Dermis microvascular lymphatic vessel endothelial cell (primary cell): ENCODE measurements around the gene UGT8. TPM values are rescaled to one million over a fixed set of nuclear protein-coding genes. Genes with fewer than 3 reads are reported as not detected.
"Not testable (repeated sequence)": the region's sequence is repeated elsewhere in the genome, so short reads cannot be mapped to it uniquely, and the experiment has no call there.

Experiments used
- DNase-seq, 2 donors: peaks; one replicate each; pipeline versions ENCODE4 v3.0.0 to v3.0.0-alpha.2; 2010; ENCODE audit warnings: low read depth in 2 of 2
- total RNA-seq: library from RNA; depleted of rRNA; stranded (reverse); fragments of >200 nt; gene quantifications from 2 replicates; pipeline ENCODE4 v1.2.1, GENCODE V29; 2014

UGT8 gene
- total RNA-seq, 1 donor from 2014 or later, result not detected

- no peak for DNase-seq
Measured at GRCh38 chr4:114603497-114603896, 4.9 kb downstream of the UGT8 start.

DNA sequence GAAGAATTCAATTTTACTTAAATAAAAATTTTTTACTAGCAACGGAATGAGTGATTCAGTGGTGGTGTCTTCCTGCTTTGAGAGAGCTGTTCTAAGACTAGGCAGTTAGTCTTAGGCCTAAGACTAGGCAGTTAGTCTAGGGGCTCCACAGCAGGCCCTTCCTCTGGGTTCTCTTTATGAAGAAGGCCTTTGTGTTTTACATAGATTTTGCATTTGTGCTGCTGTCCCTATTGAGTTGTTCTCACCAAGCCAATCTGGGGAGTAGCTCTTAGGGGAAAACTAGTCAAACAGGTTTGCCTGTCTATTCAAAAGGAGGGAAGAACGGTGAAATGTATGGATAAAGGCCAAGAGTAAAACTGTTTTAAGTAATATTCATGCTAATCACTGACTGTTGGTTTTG, 7.6 kb downstream of the UGT8 start:
- DNase-seq, result no peak

- no peak for DNase-seq
Measured at GRCh38 chr4:114607056-114607455, 8.4 kb downstream of the UGT8 start.

DNA sequence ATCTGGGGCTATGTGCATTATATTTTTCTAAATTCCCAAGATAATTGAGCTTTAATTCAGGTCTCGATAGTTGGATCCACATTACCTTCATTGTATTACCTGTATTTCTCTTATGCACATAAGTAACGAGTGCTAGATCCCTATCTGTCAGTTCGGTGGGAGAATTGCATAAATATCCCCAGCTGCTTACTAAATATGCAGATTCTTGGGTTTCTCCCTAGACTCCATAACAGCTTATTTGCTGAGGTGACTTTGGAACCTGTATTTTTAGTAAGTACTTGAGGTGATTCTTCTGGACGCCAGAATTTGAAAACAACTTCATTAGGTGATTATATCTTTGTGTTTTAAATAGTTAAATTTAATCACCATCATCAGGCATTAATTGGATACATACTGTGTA, 15.0 kb downstream of the UGT8 start:
- no peak for DNase-seq

GRCh38 chr4:114615435-114615834, 16.8 kb downstream of the UGT8 start:
- no peak for DNase-seq

DNA sequence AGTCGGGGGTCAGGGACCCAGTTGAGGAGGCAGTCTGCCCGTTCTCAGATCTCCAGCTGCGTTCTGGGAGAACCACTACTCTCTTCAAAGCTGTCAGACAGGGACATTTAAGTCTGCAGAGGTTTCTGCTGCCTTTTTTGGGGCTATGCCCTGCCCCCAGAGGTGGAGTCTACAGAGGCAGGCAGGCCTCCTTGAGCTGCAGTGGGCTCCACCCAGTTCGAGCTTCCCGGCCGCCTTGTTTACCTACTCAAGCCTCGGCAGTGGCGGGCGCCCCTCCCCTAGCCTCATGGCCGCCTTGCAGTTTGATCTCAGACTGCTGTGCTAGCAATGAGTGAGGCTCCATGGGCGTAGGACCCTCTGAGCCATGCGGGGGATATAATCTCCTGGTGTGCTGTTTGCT, 17.4 kb downstream of the UGT8 start:
- not testable (repeated sequence) for DNase-seq

DNA sequence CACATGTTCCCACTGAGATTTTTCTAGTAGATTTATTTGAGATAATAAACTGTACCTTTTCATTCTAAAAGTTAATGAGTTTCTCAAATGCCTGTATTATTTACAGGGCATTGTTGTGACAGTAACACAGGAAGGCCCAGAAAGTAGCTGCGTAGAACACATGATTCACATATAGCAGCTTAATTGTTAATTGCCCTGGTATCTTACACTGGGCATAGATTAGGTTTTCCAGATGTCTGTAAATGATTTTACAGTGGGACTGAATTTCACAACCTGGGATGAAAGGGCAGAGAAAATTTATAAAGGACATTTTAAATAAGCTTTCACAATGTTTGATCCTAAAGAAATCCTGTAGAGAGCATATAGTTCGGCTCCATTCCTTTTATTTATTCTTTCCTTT, 27.6 kb downstream of the UGT8 start:
- no peak for DNase-seq

GRCh38 chr4:114636192-114636935, 37.8 kb downstream of the UGT8 start:
- no peak for DNase-seq

DNA sequence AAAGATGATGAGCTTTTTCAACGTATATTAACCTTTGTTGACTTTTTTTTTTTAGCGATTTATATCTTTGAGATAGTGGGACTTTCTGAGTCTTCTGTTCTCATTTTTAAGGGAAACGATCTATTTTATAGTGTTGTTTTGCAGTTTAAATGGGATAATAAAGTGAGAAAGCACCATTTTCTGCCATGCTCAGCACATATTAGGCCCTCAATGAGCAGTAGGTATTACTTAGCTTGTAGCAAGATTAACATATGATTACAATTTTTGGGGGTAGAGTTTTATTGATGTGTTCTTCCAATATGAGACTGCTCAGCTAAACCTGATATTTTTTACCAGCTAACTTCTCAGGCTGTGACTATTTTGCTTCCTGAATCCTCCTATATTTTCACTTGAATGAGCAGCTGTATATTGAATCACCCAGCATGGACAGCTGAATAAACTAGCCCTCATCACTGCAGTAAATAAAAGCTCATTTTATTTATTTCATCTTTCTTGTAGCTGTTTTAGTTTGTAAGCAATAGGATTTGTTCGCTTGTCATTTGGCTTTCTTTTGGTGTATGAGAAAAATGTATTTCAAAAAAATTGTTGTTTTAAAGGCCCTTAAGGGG, 43.7 kb downstream of the UGT8 start:
- no peak for DNase-seq

DNA sequence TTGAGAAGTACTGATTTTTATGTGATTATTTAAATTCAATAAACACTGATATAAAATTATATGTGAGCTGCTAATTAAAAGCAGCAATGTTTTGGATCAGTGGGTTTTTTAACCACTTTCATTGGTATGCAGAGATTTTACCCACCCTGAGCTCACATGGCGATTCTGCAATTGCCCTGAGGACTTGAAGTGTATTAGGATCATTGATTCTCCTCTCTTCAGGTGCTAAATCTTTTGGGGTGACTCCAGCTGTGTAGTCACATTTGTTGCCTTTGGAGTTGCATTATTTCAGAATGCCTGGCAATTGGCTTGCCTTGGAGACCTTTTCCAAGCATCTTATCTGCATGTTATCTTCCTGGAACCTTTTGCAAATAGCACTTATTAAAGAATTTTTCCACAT, 51.3 kb downstream of the UGT8 start:
- DNase-seq, result no peak

DNA sequence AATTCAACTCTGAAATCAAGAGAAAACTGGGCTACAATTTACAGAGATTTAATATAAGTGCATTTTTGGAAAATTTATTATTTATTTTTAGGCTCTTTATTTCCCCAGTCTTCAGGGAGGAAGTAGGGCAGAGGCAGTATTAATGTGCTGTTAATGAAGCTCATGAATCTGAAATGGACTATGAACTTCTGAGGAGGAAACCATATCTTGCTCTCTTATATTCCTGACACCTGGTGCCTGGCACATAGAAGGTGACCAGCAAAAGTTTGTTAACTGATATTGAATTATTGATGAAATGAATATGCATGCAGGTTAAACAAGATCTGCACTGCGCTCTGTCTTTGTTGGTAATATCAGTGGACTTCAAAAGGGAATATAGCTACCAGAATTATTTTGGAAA, 55.1 kb downstream of the UGT8 start:
- DNase-seq, result no peak

- DNase-seq, result no peak
Measured at GRCh38 chr4:114654592-114654991, 56.0 kb downstream of the UGT8 start.

GRCh38 chr4:114658179-114658578, 59.6 kb downstream of the UGT8 start:
- DNase-seq, result no peak

DNA sequence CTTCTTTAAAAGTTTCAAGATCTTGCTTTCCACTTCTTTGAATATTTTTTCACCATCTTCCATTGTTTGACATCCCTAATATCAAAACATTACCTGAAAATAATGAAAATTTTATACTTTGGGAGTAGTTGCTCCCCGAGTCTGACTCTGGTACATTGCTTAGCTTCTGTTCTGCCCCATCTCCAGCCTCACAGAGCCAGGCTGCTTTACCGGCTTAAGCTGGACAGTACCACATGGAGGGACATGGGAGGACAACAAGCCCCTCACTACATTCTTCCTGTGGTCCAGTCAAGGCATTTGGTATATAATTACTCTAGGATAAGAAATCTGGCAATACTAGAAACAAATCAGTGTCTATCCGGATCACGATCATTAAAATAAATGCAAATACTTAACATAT, 60.2 kb downstream of the UGT8 start:
- DNase-seq, result no peak

DNA sequence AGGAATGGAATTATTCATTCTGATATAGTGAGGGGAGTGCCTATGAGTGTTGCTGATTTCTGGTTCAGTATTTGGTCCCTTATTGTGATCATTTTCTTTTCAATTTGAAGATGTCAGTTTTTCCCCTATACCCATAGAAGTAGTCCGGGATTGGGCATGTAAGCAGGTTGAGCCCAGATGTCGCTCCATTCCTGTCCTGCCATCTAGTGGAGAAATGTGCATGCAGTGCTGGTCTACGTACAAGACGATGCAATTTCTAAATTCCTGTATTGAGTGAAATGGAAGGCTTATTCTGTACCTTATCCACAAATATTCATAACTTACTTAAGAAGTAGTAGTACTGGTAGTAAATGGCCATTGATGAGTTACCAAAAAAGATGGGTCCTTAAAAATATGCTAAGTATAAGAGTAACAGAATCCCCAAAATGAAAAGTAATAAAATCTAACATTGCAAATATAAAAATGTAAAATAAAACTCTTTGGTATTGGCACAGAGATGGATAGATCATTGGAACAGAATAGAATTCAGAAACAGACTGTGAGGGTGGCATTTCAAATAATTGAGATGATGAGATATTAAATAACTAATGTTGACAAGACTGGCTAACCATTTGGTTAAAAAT, 60.9 kb downstream of the UGT8 start:
- peak; percentile 50 to 64 for DNase-seq

DNA sequence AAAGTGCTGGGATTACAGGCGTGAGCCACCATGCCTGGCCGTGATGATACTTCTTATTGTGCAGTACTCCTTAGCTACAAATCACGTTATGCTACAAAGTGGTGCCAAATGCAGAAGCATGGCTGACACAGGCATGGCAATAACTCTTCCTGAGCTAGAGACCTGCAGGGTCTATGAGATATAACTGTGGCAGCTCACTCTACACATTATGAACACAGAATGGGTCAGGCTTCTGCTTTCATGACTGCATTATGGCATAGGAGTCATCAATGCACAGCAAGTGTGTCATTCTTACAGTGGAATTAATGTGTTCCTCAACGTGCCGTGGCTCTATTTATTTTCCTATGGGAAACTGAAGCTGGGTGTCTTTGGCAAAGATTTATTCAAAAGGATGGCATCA, 64.5 kb downstream of the UGT8 start:
- no peak for DNase-seq

DNA sequence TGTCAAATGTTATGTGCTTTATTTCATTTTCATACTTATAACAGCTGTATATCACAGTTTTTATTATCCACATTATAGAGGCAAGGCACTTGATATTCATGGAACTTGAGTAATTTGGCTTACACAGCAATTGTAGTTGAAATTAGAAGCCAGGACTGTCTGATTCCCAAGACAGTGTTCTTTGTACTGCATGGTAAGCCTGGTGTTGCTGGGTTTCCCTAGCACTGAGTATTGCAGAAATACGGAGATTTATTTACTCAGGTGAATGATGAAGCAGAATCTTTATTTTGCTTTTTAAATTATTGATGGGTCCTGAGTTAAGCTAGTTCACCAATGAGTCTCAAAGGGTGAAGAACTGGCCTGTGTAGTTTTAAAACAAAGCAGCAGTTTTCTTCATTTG, 70.0 kb downstream of the UGT8 start:
- DNase-seq, result no peak

DNA sequence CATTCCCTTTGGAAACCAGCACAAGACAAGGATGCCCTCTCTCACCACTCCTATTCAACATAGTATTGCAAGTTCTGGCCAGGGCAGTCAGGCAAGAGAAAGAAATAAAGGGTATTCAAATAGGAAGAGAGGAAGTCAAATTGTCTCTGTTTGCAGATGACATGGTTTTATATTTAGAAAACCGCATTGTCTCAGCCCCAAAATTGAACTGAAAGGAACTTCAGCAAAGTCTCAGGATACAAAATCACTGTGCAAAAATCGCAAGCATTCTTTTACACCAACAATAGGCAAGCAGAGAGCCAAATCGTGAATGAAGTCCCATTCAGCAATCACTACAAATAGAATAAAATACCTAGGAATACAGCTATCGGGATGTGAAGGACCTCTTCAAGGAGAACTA, 72.1 kb downstream of the UGT8 start:
- DNase-seq, result not testable (repeated sequence)

DNA sequence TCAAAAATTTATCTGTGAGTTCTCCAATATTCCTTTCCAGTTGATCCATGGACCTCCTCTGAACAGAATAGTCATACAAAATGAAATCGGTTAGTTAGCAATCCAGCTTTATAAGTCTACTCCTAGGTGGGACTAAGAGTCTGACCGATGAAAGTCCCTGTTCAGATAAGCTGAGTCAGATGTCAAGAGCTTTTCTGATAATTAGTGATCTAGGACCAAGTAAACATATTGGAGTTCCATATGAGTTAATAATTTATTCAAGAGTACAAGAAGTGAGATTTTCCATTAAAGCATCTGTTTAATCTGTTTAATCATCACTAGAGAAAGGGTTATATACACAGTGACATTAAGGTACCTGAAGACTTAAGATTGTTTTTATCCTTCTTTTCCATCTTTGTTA, 74.7 kb downstream of the UGT8 start:
- no peak for DNase-seq

DNA sequence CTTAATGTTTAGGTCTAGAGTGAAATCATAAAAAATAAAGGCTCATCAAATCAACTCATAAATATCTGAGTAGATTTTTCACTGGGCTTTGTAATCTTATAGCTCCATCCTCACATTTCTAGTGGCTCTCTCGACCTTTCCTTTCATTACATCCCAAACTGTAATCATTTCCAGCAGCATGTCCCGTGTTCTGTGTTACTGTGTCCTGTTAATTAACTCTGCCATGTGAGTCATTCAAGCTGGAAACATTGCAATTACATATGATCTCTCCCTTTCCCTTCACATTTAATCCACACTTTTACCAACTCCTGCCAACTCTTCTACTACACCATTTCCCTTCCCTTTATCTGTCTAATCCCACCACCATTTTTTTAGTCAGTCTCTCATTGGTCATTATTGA, 75.5 kb downstream of the UGT8 start:
- DNase-seq, result no peak

- DNase-seq, result peak in 1 of 2 donors; percentile 6
Measured at GRCh38 chr4:114677346-114677979, 78.9 kb downstream of the UGT8 start.

DNA sequence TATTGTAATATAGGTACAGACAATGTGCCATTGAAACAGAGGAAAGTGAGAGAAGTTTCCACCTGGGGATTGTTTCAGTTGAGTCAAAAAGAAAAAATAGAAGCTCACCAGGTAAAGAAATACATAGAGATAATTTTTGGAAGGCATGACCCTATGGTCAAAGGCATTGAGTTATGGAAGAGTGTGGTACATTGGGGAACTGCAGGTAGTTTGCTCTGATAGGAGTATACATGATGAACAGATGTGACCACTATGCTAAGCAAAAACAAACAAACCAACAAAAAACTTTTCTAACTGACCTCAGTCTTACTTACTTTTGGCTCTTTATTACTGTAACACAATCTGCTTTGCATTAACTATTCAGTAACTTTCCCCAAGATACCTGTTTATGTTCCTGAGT, 85.9 kb downstream of the UGT8 start:
- no peak for DNase-seq

DNA sequence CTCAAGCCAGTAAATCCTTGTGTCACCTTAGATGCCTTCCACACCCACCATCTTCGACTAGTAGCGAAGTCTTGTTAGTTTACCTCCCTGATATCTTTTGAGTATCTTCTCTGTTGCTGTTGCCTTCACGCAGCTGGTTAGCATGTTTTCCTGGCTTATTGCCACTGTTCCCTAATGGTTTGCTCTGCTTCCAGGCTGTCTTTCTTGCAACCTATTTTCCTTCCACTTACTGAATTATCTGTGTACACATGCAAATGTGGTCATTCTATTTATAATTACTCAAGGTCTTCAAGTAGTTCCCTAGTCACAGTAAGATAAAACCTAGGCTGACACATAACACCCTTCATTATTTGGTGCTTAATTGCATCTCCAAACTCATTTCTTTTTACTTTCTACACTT, 89.5 kb downstream of the UGT8 start:
- no peak for DNase-seq
